Measurements from ENCODE around the gene APOBEC3A.

GRCh38 chr22:38946771-38947170 lies 10.6 kb upstream of the APOBEC3A start:
- TF ChIP-seq ZC3H10 (CRISPR knock-in tag; IDR thresholded peaks at IDR 0.05) (no peak), TCF4 (CRISPR knock-in tag; IDR thresholded peaks at IDR 0.05; ENCODE audit: borderline replicate concordance) (no peak), ZFP30 (CRISPR knock-in tag; IDR thresholded peaks at IDR 0.05) (no peak), PATZ1 (CRISPR knock-in tag; IDR thresholded peaks at IDR 0.05; ENCODE audit: borderline replicate concordance) (no peak)

All from SK-N-SH treated with all-trans-retinoic acid at 6 μM for 48 hours (cell line).